HG02973 (cell line): ENCODE results near the gene TBK1.

Experiments used
- ATAC-seq: cut with Tn5 transposase; IDR thresholded peaks from one replicate; pipeline ENCODE4 v1.9.1; 2021; ENCODE audit warnings: moderate library complexity; ENCODE audit not compliant: unreplicated experiment

The TBK1 gene

DNA sequence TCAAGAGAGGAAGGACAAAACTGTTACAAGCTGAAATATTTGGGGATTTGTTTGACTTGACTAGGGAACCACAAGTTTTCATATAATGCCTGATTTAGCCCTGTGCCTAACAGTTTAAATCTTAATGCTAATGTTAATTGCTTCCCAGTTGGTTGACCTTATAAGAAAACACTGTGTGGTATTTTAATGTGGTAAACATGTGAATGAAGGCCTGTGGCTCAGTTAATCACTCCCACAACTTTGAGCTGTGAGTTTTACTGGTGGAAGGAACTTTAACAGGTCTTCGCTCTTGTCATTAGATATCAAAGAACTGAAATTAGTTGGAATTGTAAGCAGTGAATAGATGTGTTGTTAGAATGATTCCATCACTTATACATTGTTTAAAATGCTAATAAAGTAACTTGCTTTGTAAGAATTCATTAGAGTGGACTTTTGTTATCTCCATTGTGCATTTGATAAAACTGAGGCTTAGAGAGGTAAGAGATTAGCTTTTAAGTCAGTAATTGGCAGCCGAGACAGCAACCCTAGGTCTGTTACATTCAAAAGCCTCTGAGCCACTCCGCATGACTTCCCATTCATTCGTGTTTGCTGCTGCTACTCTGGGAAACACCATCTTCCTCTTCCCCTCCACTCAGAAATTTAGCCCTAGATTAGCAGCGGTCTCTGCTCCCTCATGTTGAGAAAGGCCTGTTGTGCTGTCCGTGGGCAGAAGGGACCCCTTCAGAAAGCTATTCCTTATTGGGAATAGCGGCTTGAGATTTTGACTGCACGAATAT, 1.0 kb upstream of the TBK1 start:
- no peak for ATAC-seq

- ATAC-seq, result no peak
Observed at GRCh38 chr12:64452559-64453329, 824 bp downstream of the TBK1 start.

- ATAC-seq, result no peak
Observed at GRCh38 chr12:64455506-64455905, 3.6 kb downstream of the TBK1 start.

DNA sequence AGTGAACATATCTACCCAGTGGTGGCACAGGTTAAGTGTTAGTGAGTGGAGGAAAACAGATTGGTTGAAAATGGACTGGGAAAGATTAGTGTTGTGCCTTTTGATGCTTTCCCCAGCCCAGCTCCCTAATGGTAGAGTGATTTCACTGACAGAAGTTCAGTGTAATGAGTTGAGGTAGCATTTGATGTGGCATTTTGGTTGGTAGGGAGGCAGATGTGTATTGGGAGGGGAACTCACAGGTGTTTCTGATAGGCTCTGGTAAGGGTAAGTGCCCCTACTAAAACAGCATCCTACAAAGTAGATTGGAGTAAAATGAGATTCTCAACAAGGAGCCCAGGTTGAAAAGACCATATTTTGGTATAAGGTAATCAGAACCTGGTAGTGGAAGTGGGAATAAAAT, 4.2 kb downstream of the TBK1 start:
- ATAC-seq, result no peak

DNA sequence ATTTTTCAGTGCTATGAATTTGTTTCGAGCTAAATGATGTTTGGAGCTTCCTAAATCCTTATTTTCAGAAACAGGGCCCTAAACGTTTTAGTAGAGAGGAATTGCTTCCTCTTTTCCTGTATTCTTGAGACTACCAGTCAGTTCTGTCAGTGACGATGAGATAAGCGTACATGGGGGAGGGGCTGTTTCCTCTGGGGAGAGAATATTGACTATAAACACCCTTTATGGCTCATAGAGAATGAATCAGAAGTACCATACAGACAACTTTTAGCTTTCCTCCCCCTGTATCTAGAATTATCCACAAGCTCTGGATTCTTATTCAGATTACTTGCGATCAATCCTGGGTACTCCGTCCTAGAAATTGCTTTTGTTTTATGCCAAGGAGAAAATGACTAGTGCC, 5.1 kb downstream of the TBK1 start:
- ATAC-seq, result no peak

- ATAC-seq, result no peak
Observed at GRCh38 chr12:64457466-64457865, 5.5 kb downstream of the TBK1 start.

DNA sequence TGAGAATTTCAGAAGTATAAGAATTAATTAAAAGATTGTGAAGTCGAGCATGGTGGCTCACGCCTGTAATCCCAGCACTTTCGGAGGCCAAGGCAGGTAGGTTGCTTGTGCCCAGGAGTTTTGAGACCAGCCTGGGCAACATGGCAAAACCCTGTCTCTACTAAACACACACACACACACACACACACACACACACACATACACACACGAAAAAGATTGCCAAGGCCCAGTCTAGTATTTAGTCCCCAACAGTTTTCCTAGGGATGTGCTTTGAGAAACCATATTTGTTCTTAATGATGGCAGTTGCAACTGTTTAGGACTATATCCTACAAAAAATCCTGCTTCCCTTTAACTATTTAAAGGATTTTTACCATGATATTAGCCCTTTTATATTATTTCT, 6.0 kb downstream of the TBK1 start:
- ATAC-seq, result no peak

- no peak for ATAC-seq
Observed at GRCh38 chr12:64459394-64459891, 7.5 kb downstream of the TBK1 start.

DNA sequence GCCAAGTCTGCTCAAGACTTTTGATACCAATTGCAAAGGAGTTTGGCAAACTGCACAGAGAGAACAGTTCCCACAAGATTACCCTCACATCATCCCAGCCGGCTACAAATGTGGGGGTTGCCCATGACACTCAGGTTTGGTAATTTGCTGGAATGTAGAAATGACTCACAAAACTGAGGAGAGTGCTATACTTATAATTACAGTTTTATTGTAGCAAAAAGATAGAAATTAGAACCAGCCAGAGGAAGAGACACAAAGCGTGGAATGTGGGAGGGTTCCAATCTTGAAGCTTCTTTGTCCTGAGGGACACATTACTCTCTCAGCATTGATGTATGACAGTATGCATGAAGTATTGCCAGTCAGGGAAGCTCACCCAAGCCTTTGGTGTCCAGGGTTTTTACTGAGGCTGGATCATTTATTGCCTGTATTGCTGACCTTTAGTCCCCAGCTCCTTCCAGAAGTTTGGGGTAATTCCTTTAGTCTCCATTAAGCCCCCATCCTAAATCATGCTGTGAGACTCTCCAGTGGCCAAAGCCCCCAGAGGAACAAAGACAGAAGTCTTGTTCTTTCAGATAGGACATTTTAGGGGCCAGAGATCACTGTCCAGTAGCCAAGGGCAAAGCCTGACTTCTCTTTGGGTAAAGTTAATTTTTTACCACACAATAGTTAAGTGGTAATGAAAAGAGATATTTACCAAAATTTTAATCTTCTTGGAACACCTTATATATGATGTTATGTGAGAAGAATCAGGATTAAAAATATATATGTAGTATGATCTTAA, 9.9 kb downstream of the TBK1 start:
- no peak for ATAC-seq

DNA sequence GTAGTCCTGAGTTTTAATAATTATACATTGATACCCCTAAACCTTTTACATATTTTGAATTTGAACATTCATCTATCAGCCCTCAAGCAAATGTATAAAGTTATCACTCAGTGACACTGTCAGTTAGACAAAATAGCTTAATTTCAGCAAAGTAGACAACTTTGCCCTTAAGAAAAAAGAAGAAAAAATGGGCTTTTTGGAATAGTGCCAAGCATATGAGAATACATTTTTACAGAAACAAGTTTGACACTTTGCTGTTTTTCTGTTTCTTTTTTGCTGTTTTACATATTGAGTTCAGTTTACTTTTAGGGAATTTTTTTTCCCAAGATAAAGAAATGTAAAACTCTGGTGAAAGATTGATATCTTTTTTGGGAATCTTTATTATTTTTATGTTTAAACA, 14.3 kb downstream of the TBK1 start:
- no peak for ATAC-seq

GRCh38 chr12:64468966-64469365, 17.0 kb downstream of the TBK1 start:
- no peak for ATAC-seq

DNA sequence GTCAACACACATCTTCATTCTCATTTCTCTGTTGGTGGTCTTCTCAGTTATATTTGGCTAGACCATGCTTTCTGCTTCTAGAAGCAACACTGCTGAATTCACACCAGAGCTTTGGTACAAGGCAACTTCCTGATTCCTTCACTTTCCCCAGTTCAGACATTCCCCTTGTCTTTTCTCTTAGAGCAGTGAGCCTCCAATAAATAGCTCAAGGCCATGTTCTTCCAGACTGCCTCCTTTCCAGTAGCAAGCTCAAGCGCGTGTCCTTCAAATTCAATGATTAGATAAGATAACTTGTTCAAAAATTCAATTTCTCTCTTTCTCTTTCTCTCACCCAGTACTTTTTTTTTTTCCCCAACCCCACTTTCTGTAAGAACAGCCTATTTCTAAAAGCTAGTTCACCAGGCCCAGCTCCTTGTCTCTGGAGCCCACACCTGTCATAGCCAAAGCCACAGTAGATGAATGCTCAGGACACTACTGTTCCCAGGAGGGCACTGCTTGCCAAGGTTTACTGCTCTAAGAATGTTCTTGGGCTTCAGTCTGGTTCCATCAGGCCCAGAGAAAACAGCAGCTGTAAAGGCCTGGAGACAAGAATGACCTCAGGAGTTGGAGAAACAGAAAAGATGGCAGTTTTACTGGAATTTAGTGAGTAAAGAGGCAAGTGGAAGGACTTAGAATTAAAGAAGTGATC, 17.7 kb downstream of the TBK1 start:
- ATAC-seq, result no peak

DNA sequence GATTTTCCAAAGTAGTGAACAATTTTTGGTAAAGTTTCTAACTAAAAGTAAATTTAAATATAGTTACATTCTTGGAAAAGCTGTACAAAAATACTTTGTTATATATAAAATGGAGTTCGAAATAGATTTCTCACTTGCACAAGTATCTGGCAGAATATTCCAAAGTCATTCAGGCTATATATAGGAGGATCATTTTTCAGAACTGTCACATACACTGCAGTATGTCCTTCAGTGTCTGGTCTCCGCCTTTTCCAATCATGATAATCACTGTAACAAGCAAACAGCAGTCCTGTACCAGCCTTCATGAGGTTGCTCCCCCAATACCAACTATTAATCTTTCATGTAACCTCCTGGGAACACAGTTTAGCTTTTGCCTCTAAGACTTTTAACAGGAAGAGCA, 18.6 kb downstream of the TBK1 start:
- no peak for ATAC-seq

- no peak for ATAC-seq
Observed at GRCh38 chr12:64473176-64473575, 21.3 kb downstream of the TBK1 start.

DNA sequence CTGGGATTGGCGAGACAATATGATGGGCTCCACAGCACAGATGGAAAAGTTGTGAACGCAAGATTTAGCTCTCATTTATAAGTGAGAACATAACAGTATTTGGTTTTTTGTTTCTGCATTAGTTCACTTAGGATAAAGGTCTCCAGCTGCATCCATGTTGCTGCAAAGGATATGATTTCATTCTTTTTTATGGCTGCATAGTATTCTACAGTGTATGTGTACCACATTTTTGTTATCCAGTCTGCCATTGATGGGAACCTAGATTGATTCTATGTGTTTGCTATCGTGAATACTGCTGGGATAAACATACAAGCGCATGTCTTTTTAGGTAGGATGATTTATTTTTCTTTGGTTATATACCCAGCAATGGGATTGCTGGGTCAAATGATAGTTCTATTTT, 23.6 kb downstream of the TBK1 start:
- ATAC-seq, result no peak

GRCh38 chr12:64476844-64477243, 24.9 kb downstream of the TBK1 start:
- no peak for ATAC-seq

DNA sequence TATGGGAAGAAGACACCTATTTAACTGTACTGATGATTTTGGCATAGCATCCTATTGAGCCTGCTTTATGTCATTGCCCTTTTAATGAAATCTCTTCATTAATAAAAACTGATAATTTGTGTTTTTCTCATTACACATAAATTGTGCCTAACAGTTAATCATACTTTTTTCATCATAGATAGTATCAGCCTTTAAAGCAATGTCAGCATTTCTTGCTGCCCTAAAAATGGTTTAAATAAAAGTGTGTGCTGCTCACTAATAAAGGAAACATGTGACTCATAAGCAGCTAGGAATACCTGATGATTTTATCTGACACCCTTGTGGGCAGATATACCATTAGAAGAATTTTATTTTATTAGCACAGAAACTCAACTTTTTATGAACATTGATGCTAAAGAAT, 26.7 kb downstream of the TBK1 start:
- ATAC-seq, result no peak

DNA sequence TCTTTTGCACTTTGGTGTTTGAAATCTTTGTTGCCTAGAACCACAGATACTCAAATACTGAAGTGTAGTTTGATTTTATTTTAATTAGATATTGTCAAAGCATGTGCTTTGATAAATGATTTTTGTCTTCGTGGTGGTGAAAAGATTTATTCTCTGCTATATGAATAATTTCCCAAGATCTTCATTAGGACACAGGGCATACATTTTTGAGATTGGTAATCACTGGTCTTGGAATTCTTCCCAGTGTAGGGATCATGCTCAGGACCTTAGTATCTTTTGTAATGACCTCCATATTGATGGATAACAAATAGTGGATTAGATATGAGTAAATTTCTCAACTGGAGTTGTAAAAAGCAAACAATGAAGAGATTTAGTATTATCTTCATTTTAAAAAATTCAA, 28.2 kb downstream of the TBK1 start:
- no peak for ATAC-seq

- no peak for ATAC-seq
Observed at GRCh38 chr12:64486657-64487056, 34.7 kb downstream of the TBK1 start.

GRCh38 chr12:64491718-64492117, 39.8 kb downstream of the TBK1 start:
- no peak for ATAC-seq

GRCh38 chr12:64493513-64493912, 41.6 kb downstream of the TBK1 start:
- no peak for ATAC-seq
